HG03432 (cell line): Measurements from ENCODE around the gene RNF19B.

Experiments used
- ATAC-seq: cut with Tn5 transposase; IDR thresholded peaks from one replicate; pipeline ENCODE4 v1.9.1; 2021; ENCODE audit warnings: mild to moderate bottlenecking, moderate library complexity; ENCODE audit not compliant: unreplicated experiment

The RNF19B gene

DNA sequence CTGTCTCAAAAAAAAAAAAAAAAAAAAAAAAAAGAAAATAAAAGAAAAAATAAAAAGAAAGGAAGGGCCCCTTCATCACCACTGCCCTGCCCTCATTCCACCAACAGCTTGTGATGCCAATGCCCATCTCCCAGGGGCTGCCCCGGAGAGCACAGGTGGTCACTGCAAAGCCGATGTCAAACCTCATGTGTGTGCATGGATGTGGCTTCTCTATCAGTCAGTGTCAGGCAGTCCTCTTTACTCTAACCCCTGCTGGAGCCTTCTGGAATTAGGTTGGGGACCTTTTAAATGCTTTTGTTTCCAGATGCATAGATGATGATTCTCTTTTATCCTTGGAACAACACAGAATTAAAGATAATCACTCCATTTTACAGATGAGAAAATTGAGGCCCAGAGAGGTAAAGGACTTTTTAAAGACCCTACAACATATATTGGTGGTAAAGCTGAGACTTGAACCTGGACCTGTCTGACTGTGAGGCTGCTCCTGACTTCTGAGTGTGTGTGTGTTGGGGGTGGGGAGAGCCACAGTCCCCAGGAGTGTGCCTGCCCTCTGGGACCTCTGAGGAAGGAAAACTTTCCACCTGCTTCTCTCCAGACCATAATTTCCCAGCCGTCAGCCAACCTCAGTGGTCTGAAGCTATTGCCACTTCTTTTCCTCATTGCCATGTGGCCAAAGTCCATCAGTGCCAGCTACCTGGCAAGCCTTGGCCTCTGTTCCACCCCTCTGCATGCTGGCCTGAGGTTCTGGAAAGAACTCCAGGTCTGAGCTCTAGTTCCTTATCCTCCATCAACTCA, 60.4 kb downstream of the RNF19B start:
- ATAC-seq: no peak

DNA sequence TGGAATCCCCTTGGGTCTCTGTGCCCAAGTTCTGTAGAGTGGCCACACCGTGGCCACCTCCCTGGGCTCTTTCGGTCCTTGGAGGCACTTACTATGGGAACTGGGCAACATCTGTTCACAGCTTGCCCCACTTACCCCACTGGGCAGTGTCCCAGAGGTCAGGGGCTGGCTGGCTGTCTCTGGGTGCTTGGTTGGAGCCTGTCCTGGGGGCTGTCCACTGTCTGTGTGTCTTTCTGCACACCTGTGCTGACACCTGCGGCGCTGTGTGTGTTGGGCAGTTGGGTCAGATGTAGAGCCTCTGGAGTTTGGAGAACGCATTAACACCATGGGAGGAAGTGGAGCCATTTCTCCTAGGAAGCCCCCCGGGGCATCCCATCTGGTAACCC, 62.1 kb downstream of the RNF19B start:
- no peak for ATAC-seq

DNA sequence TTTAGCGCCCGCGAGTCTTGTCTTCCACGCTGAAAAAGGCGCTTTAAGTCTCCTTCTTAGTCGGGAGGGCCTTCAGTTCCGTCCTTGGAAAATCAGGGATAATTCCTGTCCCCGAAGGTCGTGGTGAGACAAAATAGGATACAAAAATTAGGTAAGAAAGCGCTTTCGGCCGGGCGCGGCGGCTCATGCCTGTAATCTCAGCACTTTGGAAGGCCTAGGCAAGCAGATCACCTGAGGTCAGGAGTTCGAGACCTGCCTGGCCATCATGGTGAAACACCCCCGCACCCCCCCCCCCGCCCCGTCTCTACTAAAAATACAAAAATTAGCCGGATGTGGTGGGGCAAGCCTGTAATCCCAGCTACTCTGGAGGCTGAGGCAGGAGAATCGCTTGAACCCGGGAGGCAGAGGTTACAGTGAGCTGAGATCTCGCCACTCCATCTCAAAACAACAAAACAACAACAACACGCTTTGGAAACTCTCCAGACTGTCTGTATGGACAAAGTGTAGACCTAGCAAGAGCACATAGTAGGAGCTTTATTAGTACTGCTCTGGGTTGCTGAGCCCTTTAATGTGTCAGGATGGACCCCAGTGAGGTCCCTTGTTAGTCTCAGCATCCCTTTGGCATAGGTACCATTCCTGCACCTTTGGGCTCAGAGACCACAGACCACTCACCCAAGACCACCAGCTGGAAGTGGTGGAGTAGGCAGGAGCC, 62.6 kb downstream of the RNF19B start:
- ATAC-seq: no peak

DNA sequence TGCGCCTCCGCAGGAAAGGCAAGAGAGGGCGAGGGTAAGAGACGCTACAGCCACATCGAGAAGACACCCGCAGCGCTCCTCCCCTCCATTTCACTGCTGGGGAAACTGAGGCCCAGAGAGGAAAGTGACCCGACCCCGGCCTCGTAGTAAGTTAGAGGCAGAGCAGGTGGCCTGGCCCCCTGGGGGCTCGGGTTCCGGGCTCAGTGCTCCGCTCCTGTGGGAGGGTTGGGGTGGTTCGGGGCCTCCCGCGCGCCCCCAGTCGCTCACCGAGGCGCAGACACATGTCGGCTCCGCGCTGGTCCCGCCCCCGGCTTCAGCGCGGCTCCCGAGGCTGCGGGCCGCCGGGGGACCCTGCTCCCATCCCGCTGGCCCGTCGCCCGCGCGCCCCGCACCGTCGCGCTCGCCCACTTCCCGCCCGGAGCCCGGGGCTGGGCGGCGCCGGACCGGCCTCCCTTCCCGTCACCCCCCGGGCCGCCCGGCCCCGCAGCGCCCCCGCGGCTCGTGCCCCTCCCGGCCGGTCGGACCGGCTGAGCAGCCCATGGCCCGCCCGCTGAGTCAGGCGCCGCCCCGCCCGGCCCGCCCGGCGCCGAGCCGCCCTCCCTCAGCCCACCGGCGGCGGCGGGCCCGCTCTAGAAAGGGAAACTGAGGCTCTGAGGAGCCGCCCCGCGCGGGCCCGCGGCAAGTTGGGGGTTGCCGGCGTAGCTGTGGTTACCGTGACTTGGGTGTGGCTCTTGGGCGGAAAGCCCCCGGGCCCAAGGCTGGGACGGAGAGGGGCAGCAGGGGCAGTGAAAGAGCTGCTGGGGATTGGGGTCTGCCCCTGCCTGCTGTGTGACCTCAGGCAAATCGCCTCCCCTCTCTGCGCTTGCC, 63.4 kb downstream of the RNF19B start, which contains the start of gene TMEM54:
TSS of gene TMEM54 (minus strand) at position 434 of the 867 bp plus-strand sequence. CDS start at position 283, 151 bp downstream.
- ATAC-seq: no peak

DNA sequence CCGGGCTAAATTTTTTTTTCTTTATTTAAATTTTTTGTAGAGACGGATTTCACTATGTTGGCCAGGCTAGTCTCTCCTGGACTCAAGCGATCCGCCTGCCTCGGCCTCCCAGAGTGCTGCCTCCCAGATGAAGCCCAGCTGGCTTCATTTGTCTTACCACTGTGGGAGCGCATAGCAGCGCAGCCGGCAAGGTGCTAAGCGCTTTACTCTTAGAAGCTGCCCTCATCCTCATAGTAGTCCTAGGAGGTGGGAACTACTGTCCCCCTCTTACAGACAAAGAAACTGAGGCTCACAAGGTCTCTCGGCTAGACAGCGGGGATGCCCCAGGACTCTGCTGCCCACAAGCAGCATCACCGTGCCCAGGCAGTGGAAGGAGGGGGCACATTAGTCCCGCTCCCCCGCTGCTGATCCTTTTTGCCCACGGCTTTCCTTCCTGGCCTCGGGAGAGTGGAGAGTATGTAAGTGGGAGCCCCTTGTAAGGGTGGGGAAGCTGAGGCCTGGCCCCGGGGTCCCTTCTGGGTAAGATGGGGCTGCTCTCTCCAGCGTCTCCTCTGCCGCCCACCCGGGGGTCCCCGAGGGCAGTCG, 64.1 kb downstream of the RNF19B start:
- ATAC-seq: no peak

DNA sequence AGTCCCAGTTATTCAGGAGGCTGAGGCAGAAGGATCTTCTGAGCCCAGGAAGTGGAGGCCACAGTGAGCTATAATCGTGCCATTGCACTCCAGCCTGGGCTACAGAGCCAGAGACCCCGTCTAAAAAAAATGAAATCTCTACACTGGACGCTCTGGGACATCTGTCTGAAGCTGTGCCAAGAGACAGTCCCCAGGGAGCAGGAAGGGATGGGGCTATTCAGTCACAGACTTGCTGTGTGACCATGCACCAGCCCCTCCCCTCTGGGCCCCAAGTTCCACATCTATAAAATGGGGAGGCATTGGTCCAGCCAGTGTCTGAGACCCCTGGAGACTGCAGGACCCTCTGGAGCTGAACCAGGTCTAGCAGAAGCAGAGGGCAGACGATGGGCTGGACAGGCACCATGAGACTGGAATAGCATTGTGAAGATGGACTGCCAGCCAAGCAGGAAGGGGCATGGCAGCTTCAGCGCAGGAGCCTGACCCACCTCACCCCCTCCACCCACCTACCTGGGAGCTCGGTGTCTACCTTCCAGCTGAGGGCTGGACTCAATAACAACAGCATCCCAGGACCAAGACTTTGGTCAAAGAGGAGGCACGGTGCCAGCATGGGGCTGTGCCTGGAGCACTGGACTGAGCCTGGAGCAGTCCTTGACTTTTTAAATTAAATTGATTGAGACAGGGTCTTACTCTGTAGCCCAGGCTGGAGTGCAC, 64.9 kb downstream of the RNF19B start:
- ATAC-seq: no peak

DNA sequence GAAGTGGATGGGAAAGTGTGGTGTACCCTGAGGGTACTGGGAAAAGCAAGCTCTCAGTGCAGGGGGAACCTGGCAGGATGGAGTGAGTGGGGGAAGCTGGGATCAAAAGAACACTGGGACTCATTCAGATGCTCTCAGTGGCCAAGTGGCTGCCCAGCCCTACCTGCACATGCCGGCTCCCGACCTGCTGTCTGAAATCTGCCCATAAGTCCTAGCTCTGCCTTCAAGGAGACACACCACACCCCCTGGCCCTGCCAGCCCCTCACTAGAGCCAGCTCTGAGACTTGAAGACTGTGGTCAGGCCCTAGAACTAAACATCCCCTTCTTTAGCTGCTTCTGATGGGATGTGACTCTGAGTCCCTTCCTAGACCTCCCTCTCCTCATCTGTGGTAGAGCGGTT, 65.7 kb downstream of the RNF19B start:
- ATAC-seq: no peak

DNA sequence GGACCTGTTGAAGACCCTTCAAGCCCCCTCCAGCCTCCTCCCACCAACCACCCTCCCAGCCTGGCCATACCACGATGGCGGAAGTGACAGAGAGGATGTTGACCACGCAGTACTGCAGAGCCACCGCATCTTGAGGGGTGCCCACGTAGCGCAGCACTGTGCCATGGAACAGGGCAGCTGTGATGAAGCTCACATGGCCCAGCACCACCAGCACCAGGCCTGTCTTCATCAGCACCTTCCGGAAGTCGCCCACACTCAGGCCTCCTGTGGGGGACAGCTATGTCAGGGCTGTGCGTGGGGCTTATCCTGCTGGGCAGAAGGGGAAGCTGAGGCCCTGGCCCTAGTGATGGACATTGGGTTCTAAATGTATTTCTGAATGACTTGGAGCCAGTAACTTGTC, 66.6 kb downstream of the RNF19B start:
- no peak for ATAC-seq

DNA sequence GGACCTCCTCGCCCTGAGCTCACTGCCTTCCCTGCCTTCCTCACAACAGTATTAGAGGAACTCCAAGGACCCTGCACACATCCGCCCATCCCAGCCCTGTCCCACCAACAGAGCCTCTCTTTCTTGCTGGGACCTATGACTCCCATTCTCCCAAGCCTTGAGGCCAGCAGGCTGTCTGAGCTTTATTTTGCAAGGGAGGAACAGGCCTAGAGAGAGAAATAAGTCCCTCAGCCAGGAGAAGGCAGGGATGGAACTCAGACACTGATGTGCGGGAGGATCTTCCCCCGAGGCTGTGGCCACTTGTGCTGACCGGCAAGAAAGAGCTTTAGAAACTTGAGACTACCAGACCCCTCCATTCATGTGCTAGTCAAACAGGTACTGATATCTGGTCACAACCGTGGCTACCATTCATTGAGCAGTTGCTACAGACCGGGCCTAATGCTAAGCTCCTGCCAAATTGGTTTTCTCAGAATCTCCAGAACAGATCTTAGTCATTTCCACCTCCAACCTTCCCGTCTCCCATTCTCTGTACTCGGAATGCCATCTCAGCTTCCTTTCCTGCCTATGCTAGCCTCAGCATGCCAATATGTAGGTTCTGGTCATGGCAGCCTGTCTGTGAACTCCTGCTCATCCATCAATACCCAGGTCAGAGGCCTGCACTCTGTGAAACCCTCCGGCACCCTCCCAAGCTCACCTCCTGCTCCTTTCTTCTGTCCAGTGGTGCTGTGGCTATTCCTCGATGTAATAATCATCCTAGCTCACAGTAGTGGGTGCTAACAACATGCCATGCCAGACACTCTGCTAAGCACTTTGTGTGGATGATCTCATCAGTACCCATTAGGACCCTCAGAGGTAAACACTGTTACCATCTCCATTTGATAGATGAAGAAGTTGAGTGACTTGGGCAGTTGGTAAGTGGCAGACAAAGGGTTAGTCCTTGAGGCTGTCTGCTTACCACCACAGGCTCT, 67.2 kb downstream of the RNF19B start:
- no peak for ATAC-seq

DNA sequence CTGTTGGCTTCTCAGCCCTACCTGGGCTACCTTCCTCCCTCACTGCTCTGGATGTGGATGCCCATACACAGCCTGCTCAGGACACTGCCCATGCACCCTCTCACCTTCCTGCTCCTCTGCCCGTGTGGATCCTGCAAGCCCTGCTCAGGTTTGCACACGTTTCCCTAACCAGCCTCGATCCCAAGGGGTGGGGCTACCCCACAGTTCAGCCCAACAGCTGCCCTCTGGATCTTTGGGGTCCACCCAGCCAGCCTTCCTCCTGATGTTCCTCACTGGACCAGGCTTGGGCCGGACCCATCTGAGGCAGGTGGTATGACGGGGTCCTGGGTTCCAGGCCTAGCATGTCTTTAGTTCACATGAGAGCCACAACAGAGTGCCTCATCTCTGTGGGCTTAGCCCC, 68.2 kb downstream of the RNF19B start:
- no peak for ATAC-seq

DNA sequence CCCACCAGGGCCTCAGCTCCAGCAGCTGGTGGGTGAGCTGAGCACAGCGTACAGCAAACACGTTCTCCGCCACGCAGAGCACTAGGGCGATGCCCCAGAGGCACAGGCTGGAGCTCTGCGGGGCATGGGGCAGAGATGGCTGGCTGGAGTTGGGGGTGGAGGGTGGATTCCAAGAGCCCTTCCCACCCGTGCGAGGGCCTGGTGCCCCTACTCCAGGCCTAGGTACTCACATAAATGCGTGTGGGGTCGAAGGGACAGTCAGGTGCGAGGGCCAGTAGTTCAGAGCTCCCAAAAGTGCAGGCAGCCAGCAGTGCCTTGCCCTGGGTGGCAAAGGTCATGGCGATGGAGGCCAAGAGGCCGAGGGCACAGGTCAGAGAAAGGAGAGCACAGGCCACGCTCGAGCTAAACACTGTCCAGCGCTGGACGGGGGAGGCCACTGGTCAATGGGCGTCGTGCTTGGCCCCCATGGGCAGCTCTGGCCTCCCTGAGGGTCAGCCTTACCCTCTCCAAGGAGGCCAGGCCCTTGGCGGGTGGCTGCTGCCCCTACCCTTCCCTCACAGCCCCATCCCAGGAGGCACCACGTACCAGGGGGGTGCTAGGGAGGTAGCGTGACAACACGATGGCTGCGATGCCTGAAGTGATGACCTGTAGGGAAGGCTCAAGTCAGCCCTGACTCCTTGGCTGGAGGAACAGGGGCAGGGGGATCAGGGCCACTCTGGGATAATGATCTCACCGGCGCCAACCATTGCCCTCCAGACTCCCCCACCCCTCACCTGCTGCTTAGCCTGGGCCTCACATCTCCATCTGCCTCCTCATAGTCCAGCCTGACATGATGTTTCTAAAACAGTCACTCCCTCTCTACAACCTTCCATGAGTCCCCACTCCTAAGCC, 69.0 kb downstream of the RNF19B start:
- ATAC-seq: no peak

DNA sequence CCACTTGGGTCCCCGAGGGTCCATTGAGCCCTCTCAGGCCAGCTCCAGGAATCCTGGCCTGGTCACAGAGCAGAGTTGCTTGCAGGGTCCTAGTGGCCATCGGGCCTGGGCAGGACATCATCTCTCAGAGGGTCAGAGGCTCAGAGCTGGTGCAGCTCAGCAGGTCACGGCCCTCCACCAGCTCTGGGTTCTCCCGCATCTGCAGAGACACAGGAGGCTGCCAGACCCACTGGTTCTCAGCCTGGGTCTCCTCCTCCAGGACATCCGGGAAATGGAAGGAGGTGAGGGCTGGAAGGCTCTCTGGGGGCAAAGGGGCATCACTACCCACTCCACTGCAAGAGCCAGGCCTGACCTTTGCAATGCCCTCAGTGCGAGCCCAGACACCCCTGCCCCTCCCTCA, 69.9 kb downstream of the RNF19B start:
- no peak for ATAC-seq

DNA sequence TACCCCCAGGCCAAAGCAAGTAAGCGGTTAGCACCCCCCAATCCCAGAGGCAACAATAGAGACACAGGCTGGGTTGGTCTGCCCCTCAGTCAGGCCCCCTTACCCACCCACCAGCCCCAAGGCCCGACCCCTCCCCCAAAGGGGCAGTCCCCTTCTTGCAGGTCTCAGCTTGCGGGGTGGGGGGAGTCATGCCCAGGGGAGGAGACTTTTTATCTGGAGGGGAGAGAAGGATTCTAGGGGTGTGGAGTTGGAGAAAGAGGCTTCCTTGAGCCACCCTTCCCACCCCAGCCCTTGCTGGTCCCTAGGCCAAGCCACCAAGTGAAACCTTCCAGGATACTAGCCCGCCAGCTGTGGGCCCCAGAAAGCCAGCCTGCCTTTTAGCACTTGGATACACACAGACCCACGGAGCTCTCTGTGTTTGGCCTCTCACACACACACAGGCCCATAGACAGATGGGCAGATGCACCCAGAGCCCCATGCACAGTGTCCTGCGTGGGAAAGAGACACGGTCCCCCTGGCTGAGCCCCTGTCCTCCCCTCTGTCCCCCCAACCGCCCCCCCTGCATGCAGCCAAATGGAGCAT, 70.5 kb downstream of the RNF19B start:
- ATAC-seq: no peak

DNA sequence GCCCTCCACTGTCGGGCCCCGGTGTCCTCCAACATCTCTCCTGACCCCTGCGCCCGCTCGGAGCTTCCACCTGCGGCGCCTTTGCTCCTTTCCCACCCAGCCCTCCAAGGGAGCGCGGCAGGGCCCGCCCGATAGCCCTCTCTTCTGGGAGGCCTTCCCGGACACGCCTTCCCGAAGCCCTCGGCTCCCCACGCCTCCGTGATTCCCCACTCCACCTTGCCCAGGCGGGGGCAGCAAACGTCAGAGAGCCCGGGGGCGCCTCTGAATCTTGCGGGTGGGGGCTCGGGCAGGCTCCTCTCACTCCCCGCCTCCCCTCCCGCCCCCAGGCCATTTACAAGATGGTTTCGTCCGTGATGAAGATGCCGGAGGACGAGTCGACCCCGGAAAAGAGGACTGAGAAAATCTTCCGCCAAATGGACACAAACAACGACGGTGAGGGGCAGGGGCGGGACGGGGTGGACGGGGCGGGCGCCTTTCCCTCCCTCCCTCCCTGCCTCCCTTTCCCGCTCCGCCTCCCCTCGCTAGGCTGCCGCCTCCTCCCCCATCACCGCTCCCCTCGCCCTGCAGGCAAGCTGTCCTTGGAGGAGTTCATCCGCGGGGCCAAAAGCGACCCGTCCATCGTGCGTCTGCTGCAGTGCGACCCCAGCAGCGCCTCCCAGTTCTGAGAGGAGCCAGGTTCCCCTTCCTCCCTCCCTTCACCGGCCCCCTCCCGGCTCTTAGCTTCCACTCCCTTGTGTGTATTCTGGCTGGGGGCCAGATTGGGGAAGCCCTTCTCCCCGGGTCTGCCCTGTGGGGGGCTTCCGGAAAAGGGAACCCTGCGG, 71.2 kb downstream of the RNF19B start:
- ATAC-seq: no peak

DNA sequence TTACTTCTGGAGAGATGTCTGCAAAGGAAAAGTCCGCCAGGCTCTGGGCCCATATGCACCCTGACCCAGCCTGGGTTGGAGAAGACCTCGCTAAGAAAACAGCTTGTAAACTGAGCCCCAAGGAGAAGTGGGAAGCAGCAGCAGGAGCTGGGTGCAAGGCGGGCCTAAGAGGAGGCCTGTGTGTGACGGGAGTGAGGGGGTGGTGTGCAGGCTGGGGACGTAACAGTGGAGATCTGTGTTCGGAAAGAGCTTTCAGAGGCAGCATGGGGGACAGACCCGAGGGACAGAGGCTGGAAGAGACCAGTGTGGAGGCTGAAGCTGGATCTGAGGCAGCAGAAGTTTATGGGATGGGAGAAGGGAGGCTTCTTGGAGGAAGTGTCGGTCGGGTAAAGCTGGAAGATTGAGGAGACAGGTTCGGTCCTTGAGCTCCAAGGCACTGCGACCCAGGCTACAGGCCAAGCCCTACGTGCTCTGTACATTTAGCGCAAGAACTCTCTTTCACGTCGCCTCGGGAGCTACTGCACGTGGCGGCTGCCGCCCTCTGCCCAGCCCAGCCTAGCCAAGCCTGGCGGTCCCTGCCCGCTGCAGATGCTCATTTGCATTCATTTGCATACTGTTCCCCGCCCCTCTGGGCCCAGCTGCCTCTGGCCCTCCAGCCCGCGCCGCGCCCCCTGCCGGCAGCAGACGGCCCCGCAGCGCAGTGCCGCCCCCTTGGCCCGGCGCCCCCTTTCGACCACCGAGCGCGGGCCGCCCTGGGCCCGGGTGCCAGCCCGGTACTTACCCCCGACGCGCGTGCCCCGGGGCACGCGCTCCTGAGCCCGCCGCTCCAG, 72.0 kb downstream of the RNF19B start:
- no peak for ATAC-seq

DNA sequence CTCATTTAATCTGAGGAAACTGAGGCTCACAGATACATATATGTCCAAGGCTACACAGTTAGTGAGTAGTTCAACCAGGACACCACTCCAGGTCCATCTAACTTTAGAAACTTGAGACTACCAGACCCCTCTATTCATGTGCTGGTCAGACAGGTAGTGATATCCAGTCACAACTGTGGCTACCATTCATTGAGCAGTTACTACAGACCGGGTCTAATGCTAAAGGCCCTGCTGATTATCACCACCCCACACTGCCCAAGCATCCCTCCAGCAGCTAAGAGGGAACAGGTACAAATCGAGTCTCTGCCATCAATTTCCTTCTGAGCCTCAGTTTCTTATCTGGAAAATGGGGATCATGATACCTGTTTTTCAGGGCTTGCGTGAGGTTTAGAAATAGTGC, 73.0 kb downstream of the RNF19B start:
- ATAC-seq: no peak
